ENCODE data around the gene MOGAT1.

Gene MOGAT1

GRCh38 chr2:222693837-222694236 is 22.4 kb downstream of the MOGAT1 start:
- Histone ChIP-seq H4K20me1 (ENCODE audit: insufficient read depth) (no peaks in the 10 kb centered on the region), H3K27me3 (ENCODE audit: insufficient read depth, low read depth) (no peaks in the 10 kb centered on the region), H3K36me3 (ENCODE audit: insufficient read depth) (no peaks in the 10 kb centered on the region), H3K4me3 (IDR thresholded peaks at IDR 0.05; ENCODE audit: insufficient read depth, low read depth, low read length) (no peak overlapping the region), H3K79me2 (ENCODE audit: insufficient read depth, low read depth) (no peaks in the 10 kb centered on the region), H2AFZ (ENCODE audit: low read depth) (no peak overlapping the region), H3K27ac (no peak overlapping the region), H3K4me2 (no peak overlapping the region), H3K9ac (no peak overlapping the region), H3K4me1 (ENCODE audit: low read depth, poor library complexity, severe bottlenecking) (peaks cover 4% of the 10 kb centered on the region)
- TF ChIP-seq CTCF (conservative IDR thresholded peaks at IDR 0.05; ENCODE audit: low read depth, low read length): 0 out of 2 replicates have a peak, but pooled peaks have one; percentile 27

GRCh38 chr2:222698276-222698675 is 26.8 kb downstream of the MOGAT1 start:
- Histone ChIP-seq H3K79me2 (ENCODE audit: insufficient read depth, low read depth) (no peaks in the 10 kb centered on the region), H2AFZ (ENCODE audit: low read depth) (no peak overlapping the region), H3K4me2 (no peak overlapping the region), H3K27ac (no peak overlapping the region), H3K27me3 (ENCODE audit: insufficient read depth, low read depth) (no peaks in the 10 kb centered on the region), H3K4me3 (IDR thresholded peaks at IDR 0.05; ENCODE audit: insufficient read depth, low read depth, low read length) (no peak overlapping the region), H3K9ac (no peak overlapping the region), H3K36me3 (ENCODE audit: insufficient read depth) (no peaks in the 10 kb centered on the region), H3K4me1 (ENCODE audit: low read depth, poor library complexity, severe bottlenecking) (no peaks in the 10 kb centered on the region), H4K20me1 (ENCODE audit: insufficient read depth) (no peaks in the 10 kb centered on the region)
- TF ChIP-seq CTCF (conservative IDR thresholded peaks at IDR 0.05; ENCODE audit: low read depth, low read length): no peak

GRCh38 chr2:222701233-222701632 is 29.8 kb downstream of the MOGAT1 start:
- Histone ChIP-seq H3K9ac (no peak overlapping the region), H4K20me1 (ENCODE audit: insufficient read depth) (no peaks in the 10 kb centered on the region), H3K4me3 (IDR thresholded peaks at IDR 0.05; ENCODE audit: insufficient read depth, low read depth, low read length) (no peak overlapping the region), H2AFZ (ENCODE audit: low read depth) (no peak overlapping the region), H3K4me2 (no peak overlapping the region), H3K27ac (no peak overlapping the region), H3K27me3 (ENCODE audit: insufficient read depth, low read depth) (no peaks in the 10 kb centered on the region), H3K79me2 (ENCODE audit: insufficient read depth, low read depth) (no peaks in the 10 kb centered on the region), H3K36me3 (ENCODE audit: insufficient read depth) (no peaks in the 10 kb centered on the region), H3K4me1 (ENCODE audit: low read depth, poor library complexity, severe bottlenecking) (no peaks in the 10 kb centered on the region)
- no peak for TF ChIP-seq CTCF (conservative IDR thresholded peaks at IDR 0.05; ENCODE audit: low read depth, low read length)

- Histone ChIP-seq H3K4me2 (no peak overlapping the region), H3K4me3 (IDR thresholded peaks at IDR 0.05; ENCODE audit: insufficient read depth, low read depth, low read length) (no peak overlapping the region), H3K27me3 (ENCODE audit: insufficient read depth, low read depth) (no peaks in the 10 kb centered on the region), H3K79me2 (ENCODE audit: insufficient read depth, low read depth) (no peaks in the 10 kb centered on the region), H3K9ac (no peak overlapping the region), H3K27ac (no peak overlapping the region), H4K20me1 (ENCODE audit: insufficient read depth) (no peaks in the 10 kb centered on the region), H2AFZ (ENCODE audit: low read depth) (no peak overlapping the region), H3K4me1 (ENCODE audit: low read depth, poor library complexity, severe bottlenecking) (no peaks in the 10 kb centered on the region), H3K36me3 (ENCODE audit: insufficient read depth) (no peaks in the 10 kb centered on the region)
- TF ChIP-seq CTCF (conservative IDR thresholded peaks at IDR 0.05; ENCODE audit: low read depth, low read length): no peak
These were observed 30.3 kb downstream of the MOGAT1 start for GRCh38 chr2:222701721-222702131.
